ENCODE data around the gene AJAP1.

Gene AJAP1

GRCh38 chr1:4734791-4735190 is 80.4 kb downstream of the AJAP1 start:
- no peak for DNase-seq
- no peak overlapping the region for H3K9ac ChIP-seq (ENCODE audit: low read length)
- H4K20me1 ChIP-seq (ENCODE audit: insufficient read depth, low read length), result no peaks in the 10 kb centered on the region
- no peaks in the 10 kb centered on the region for H3K4me1 ChIP-seq (ENCODE audit: low read length)
- H3K36me3 ChIP-seq (replicated peaks; ENCODE audit: insufficient read depth, low read length), result no peaks in the 10 kb centered on the region
- no peaks in the 10 kb centered on the region for H3K9me2 ChIP-seq (replicated peaks; ENCODE audit: insufficient read depth, low read length)
- peaks cover 98% of the 10 kb centered on the region for H3K27me3 ChIP-seq (replicated peaks; ENCODE audit: insufficient read depth, low read length)
- H3K79me2 ChIP-seq (ENCODE audit: low read length), result no peaks in the 10 kb centered on the region
- no peak overlapping the region for H2AFZ ChIP-seq (ENCODE audit: low read length)
- H3K4me3 ChIP-seq (ENCODE audit: low read length), result no peak overlapping the region
- H3K4me2 ChIP-seq (ENCODE audit: low read depth, low read length), result no peak overlapping the region
- no peak overlapping the region for H3K27ac ChIP-seq (ENCODE audit: low read length)
- H3K9me3 ChIP-seq (replicated peaks; ENCODE audit: insufficient read depth, low read length), result no peaks in the 10 kb centered on the region
- TF ChIP-seq EZH2 (optimal IDR thresholded peaks at IDR 0.05; ENCODE audit: low read depth, low read length) (no peak), EZH2phosphoT487 (IDR thresholded peaks at IDR 0.05; ENCODE audit: low read length) (no peak)
- TF ChIP-seq, protein P1, sequence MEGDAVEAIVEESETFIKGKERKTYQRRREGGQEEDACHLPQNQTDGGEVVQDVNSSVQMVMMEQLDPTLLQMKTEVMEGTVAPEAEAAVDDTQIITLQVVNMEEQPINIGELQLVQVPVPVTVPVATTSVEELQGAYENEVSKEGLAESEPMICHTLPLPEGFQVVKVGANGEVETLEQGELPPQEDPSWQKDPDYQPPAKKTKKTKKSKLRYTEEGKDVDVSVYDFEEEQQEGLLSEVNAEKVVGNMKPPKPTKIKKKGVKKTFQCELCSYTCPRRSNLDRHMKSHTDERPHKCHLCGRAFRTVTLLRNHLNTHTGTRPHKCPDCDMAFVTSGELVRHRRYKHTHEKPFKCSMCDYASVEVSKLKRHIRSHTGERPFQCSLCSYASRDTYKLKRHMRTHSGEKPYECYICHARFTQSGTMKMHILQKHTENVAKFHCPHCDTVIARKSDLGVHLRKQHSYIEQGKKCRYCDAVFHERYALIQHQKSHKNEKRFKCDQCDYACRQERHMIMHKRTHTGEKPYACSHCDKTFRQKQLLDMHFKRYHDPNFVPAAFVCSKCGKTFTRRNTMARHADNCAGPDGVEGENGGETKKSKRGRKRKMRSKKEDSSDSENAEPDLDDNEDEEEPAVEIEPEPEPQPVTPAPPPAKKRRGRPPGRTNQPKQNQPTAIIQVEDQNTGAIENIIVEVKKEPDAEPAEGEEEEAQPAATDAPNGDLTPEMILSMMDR (IDR thresholded peaks at IDR 0.05; ENCODE audit: low read length), result no peak
- no peaks in the 10 kb centered on the region for H3F3A ChIP-seq (ENCODE audit: insufficient read depth, low read length)

DNA sequence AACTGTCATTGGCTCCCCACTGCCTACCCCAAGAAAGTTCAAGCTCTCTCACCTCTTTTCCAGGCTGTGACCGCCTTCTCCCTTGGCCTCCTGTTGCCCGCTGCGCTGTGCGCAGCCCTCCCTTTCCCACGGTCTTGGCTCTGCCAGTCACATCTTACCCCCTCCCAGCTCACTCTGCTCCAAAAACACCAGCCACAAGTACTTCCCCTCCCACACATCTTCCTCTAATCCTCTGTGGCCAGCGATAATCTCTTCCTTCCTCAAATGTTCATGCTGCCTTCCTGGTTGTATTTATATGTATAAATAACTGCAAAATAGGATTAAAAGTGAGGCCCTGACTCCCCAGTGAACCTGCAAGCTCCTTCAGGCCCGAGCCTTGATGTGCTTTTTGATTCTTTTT is 81.8 kb downstream of the AJAP1 start:
- no peaks in the 10 kb centered on the region for H3K4me1 ChIP-seq (ENCODE audit: low read length)
- no peaks in the 10 kb centered on the region for H3K79me2 ChIP-seq (ENCODE audit: low read length)
- TF ChIP-seq EZH2 (optimal IDR thresholded peaks at IDR 0.05; ENCODE audit: low read depth, low read length) (no peak), EZH2phosphoT487 (IDR thresholded peaks at IDR 0.05; ENCODE audit: low read length) (no peak)
- TF ChIP-seq, protein P1 (IDR thresholded peaks at IDR 0.05; ENCODE audit: low read length), result no peak
- no peaks in the 10 kb centered on the region for H3K9me3 ChIP-seq (replicated peaks; ENCODE audit: insufficient read depth, low read length)
- H4K20me1 ChIP-seq (ENCODE audit: insufficient read depth, low read length), result no peaks in the 10 kb centered on the region
- no peak overlapping the region for H3K4me3 ChIP-seq (ENCODE audit: low read length)
- DNase-seq, result no peak
- no peaks in the 10 kb centered on the region for H3K9me2 ChIP-seq (replicated peaks; ENCODE audit: insufficient read depth, low read length)
- H3F3A ChIP-seq (ENCODE audit: insufficient read depth, low read length), result no peaks in the 10 kb centered on the region
- H3K27ac ChIP-seq (ENCODE audit: low read length), result no peak overlapping the region
- no peaks in the 10 kb centered on the region for H3K36me3 ChIP-seq (replicated peaks; ENCODE audit: insufficient read depth, low read length)
- H3K27me3 ChIP-seq (replicated peaks; ENCODE audit: insufficient read depth, low read length), result peaks cover 93% of the 10 kb centered on the region
- no peak overlapping the region for H3K4me2 ChIP-seq (ENCODE audit: low read depth, low read length)
- H3K9ac ChIP-seq (ENCODE audit: low read length), result no peak overlapping the region
- no peak overlapping the region for H2AFZ ChIP-seq (ENCODE audit: low read length)

DNA sequence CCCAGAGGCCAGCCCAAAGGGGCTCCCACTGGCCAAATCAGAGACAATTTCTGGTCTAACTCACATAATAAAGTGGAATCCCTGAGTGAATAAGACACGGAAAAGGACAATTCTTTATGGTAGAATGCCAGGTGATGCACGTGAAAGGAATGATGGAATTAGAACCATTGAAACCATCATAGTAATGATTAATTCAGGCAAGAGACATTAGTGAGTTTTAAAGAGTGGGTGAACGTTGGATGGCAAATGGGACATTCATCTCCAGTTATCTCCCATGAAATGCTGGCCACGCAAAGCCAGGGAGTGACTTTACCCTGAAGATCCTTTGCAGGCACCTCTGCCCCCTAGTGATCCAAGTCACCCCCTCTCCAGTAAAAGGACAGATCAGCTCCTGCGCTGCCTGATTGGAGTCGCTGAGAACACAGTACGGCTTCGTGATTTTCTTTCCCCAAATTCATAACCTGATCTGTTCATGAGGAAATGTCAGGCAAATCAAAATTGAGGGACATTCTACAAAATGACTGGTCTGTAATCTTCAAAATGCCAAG is 87.5 kb downstream of the AJAP1 start:
- H3K27me3 ChIP-seq (replicated peaks; ENCODE audit: insufficient read depth, low read length), result peaks cover 85% of the 10 kb centered on the region

More for the DNA sequence above, 87.5 kb downstream of the AJAP1 start:
- Histone ChIP-seq H4K20me1 (ENCODE audit: insufficient read depth, low read length) (no peaks in the 10 kb centered on the region), H3K36me3 (replicated peaks; ENCODE audit: insufficient read depth, low read length) (no peaks in the 10 kb centered on the region), H3K4me1 (ENCODE audit: low read length) (no peaks in the 10 kb centered on the region), H3K27ac (ENCODE audit: low read length) (no peak overlapping the region), H3K9me3 (replicated peaks; ENCODE audit: insufficient read depth, low read length) (no peaks in the 10 kb centered on the region), H3F3A (ENCODE audit: insufficient read depth, low read length) (no peaks in the 10 kb centered on the region), H3K9ac (ENCODE audit: low read length) (no peak overlapping the region), H3K4me3 (ENCODE audit: low read length) (no peak overlapping the region), H3K4me2 (ENCODE audit: low read depth, low read length) (no peak overlapping the region), H2AFZ (ENCODE audit: low read length) (no peak overlapping the region), H3K79me2 (ENCODE audit: low read length) (no peaks in the 10 kb centered on the region), H3K9me2 (replicated peaks; ENCODE audit: insufficient read depth, low read length) (no peaks in the 10 kb centered on the region)
- TF ChIP-seq EZH2 (optimal IDR thresholded peaks at IDR 0.05; ENCODE audit: low read depth, low read length) (no peak), EZH2phosphoT487 (IDR thresholded peaks at IDR 0.05; ENCODE audit: low read length) (no peak)
- TF ChIP-seq, protein P1 (IDR thresholded peaks at IDR 0.05; ENCODE audit: low read length), result no peak
- DNase-seq, result no peak

Measured in MM.1S (cell line).